Measurements from ENCODE around the gene ENGASE.

DNA sequence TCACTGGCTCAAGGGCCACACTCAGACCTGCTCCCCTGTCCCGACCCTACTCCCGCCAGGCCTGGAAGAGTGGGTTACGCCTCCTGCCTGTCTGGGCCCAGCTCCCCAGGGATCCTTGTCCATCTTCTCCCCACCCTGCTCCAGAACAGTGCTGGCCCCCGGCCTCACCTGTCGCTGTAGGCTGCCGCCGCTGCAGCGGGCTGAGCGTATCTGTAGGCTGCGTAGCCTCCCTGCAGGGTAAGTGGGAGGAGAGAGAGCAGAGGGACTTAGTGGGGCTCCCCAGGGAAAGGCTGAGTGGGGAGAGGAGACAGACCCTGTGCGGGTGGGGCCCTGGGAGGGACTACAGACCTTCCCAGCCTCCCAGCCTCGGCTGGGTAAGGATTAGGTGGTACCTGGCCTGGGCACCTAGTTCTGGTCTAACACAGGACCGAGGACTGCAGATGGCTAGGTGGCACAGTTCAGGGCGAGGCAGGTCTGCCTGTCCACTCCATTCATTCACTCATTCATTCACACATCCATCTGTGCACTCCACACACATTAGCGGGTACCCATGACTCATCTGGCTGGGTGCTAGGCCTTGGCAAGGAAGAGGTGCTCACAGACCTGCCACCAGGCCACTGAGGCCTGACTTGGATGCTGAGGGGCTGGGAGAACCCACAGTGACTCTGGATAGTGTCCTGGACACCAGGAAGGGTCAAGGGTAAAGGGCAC, 20.9 kb downstream of the ENGASE start:
- TF ChIP-seq EP300 (IDR thresholded peaks at IDR 0.05; ENCODE audit: borderline replicate concordance), result no peak
- TF ChIP-seq, protein P1, sequence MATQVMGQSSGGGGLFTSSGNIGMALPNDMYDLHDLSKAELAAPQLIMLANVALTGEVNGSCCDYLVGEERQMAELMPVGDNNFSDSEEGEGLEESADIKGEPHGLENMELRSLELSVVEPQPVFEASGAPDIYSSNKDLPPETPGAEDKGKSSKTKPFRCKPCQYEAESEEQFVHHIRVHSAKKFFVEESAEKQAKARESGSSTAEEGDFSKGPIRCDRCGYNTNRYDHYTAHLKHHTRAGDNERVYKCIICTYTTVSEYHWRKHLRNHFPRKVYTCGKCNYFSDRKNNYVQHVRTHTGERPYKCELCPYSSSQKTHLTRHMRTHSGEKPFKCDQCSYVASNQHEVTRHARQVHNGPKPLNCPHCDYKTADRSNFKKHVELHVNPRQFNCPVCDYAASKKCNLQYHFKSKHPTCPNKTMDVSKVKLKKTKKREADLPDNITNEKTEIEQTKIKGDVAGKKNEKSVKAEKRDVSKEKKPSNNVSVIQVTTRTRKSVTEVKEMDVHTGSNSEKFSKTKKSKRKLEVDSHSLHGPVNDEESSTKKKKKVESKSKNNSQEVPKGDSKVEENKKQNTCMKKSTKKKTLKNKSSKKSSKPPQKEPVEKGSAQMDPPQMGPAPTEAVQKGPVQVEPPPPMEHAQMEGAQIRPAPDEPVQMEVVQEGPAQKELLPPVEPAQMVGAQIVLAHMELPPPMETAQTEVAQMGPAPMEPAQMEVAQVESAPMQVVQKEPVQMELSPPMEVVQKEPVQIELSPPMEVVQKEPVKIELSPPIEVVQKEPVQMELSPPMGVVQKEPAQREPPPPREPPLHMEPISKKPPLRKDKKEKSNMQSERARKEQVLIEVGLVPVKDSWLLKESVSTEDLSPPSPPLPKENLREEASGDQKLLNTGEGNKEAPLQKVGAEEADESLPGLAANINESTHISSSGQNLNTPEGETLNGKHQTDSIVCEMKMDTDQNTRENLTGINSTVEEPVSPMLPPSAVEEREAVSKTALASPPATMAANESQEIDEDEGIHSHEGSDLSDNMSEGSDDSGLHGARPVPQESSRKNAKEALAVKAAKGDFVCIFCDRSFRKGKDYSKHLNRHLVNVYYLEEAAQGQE (IDR thresholded peaks at IDR 0.05; ENCODE audit: low read depth), result no peak
- no peak for TF ChIP-seq CEBPB (IDR thresholded peaks at IDR 0.05)
- no peak for TF ChIP-seq YY1 (IDR thresholded peaks at IDR 0.05; ENCODE audit: low read depth)
- TF ChIP-seq, protein P2, sequence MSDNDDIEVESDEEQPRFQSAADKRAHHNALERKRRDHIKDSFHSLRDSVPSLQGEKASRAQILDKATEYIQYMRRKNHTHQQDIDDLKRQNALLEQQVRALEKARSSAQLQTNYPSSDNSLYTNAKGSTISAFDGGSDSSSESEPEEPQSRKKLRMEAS (IDR thresholded peaks at IDR 0.05), result no peak
- TF ChIP-seq RAD21 (IDR thresholded peaks at IDR 0.05; ENCODE audit: low read depth), result no peak
- TF ChIP-seq FOXM1 (IDR thresholded peaks at IDR 0.05; ENCODE audit: borderline replicate concordance, low read depth), result no peak
- no peak for TF ChIP-seq NFIC (IDR thresholded peaks at IDR 0.05)
- no peak for TF ChIP-seq TCF12 (IDR thresholded peaks at IDR 0.05; ENCODE audit: low read depth)
- no peak for TF ChIP-seq TAF1 (IDR thresholded peaks at IDR 0.05; ENCODE audit: low read depth)
- no peak for TF ChIP-seq EGR1 (IDR thresholded peaks at IDR 0.05)
- TF ChIP-seq, protein P3, sequence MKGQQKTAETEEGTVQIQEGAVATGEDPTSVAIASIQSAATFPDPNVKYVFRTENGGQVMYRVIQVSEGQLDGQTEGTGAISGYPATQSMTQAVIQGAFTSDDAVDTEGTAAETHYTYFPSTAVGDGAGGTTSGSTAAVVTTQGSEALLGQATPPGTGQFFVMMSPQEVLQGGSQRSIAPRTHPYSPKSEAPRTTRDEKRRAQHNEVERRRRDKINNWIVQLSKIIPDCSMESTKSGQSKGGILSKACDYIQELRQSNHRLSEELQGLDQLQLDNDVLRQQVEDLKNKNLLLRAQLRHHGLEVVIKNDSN (IDR thresholded peaks at IDR 0.05), result no peak
